ENCODE measurements around the gene SH3PXD2B. TPM values are rescaled to one million over a fixed set of nuclear protein-coding genes. Genes with fewer than 3 reads are reported as not detected.

Gene SH3PXD2B
- total and polyA plus RNA-seq, 2 experiments from 2014 or later = 15.2 to 19.8 TPM

GRCh38 chr5:172474293-172474692, 20.0 kb upstream of the SH3PXD2B start:
- Histone ChIP-seq H4K20me1 (ENCODE audit: insufficient read depth) (no peaks in the 10 kb centered on the region), H3K9ac (no peak overlapping the region), H3K4me1 (ENCODE audit: insufficient read depth) (no peaks in the 10 kb centered on the region), H3K27ac (no peak overlapping the region), H3K27me3 (replicated peaks; ENCODE audit: insufficient read depth) (no peaks in the 10 kb centered on the region), H3K4me2 (ENCODE audit: unreplicated experiment) (no peak overlapping the region), H3F3A (ENCODE audit: insufficient read depth) (no peaks in the 10 kb centered on the region), H2AFZ (no peak overlapping the region), H3K9me2 (ENCODE audit: insufficient read depth) (no peaks in the 10 kb centered on the region), H3K9me3 (ENCODE audit: low read depth) (no peaks in the 10 kb centered on the region), H3K79me2 (ENCODE audit: insufficient read depth) (no peaks in the 10 kb centered on the region), H3K4me3 (no peak overlapping the region), H3K36me3 (ENCODE audit: low read depth) (no peaks in the 10 kb centered on the region)
- WGBS, 2 experiments (ENCODE audit: low coverage in 1 of 2, low lambda C conversion rate in 2 of 2, missing lambda C conversion rate in 2 of 2) = 88% methylated on average over 7 of the region's 7 CpGs
- in situ Hi-C loops (cut with MboI) = loop anchor here (25.0 kb wide), 1 partner anchor 463 kb away; no protein-coding TSS in a partner anchor
- TF ChIP-seq EZH2 (IDR thresholded peaks at IDR 0.05; ENCODE audit: insufficient read depth, poor library complexity, severe bottlenecking) = no peak
- TF ChIP-seq EZH2phosphoT487 (IDR thresholded peaks at IDR 0.05; ENCODE audit: insufficient read depth, low read depth) = no peak
- DNase-seq = no peak

- Histone ChIP-seq H2AFZ (no peak overlapping the region), H3K79me2 (ENCODE audit: insufficient read depth) (no peaks in the 10 kb centered on the region), H3K9ac (no peak overlapping the region), H4K20me1 (ENCODE audit: insufficient read depth) (no peaks in the 10 kb centered on the region), H3K4me3 (no peak overlapping the region), H3K9me2 (ENCODE audit: insufficient read depth) (no peaks in the 10 kb centered on the region), H3F3A (ENCODE audit: insufficient read depth) (no peaks in the 10 kb centered on the region), H3K27me3 (replicated peaks; ENCODE audit: insufficient read depth) (no peaks in the 10 kb centered on the region), H3K27ac (no peak overlapping the region), H3K4me1 (ENCODE audit: insufficient read depth) (no peaks in the 10 kb centered on the region), H3K4me2 (ENCODE audit: unreplicated experiment) (no peak overlapping the region), H3K36me3 (ENCODE audit: low read depth) (no peaks in the 10 kb centered on the region), H3K9me3 (ENCODE audit: low read depth) (no peaks in the 10 kb centered on the region)
- TF ChIP-seq EZH2phosphoT487 (IDR thresholded peaks at IDR 0.05; ENCODE audit: insufficient read depth, low read depth) (no peak), EZH2 (IDR thresholded peaks at IDR 0.05; ENCODE audit: insufficient read depth, poor library complexity, severe bottlenecking) (no peak)
- no peak for DNase-seq
- 79 to 80% methylated on average over 5 of the region's 5 CpGs for WGBS, 2 experiments (ENCODE audit: low coverage in 1 of 2, low lambda C conversion rate in 2 of 2, missing lambda C conversion rate in 2 of 2)
- in situ Hi-C loops (cut with MboI) = loop anchor here (25.0 kb wide), 1 partner anchor 464 kb away; no protein-coding TSS in a partner anchor
These were observed 19.1 kb upstream of the SH3PXD2B start for GRCh38 chr5:172473427-172473826.

- 61 to 64% methylated on average over 7 of the region's 7 CpGs for WGBS, 2 experiments (ENCODE audit: low coverage in 1 of 2, low lambda C conversion rate in 2 of 2, missing lambda C conversion rate in 2 of 2)
- no peak for TF ChIP-seq EZH2 (IDR thresholded peaks at IDR 0.05; ENCODE audit: insufficient read depth, poor library complexity, severe bottlenecking)
- TF ChIP-seq EZH2phosphoT487 (IDR thresholded peaks at IDR 0.05; ENCODE audit: insufficient read depth, low read depth) = no peak
- Histone ChIP-seq H3K9me2 (ENCODE audit: insufficient read depth) (no peaks in the 10 kb centered on the region), H3K36me3 (ENCODE audit: low read depth) (no peaks in the 10 kb centered on the region), H3K27me3 (replicated peaks; ENCODE audit: insufficient read depth) (0 out of 2 replicates have a peak, but pooled peaks cover 11% of the 10 kb centered on the region), H3F3A (ENCODE audit: insufficient read depth) (no peaks in the 10 kb centered on the region), H3K27ac (no peak overlapping the region), H3K9ac (no peak overlapping the region), H3K4me3 (no peak overlapping the region), H3K4me1 (ENCODE audit: insufficient read depth) (no peaks in the 10 kb centered on the region), H3K79me2 (ENCODE audit: insufficient read depth) (no peaks in the 10 kb centered on the region), H2AFZ (no peak overlapping the region), H3K4me2 (ENCODE audit: unreplicated experiment) (no peak overlapping the region), H3K9me3 (ENCODE audit: low read depth) (no peaks in the 10 kb centered on the region), H4K20me1 (ENCODE audit: insufficient read depth) (no peaks in the 10 kb centered on the region)
- in situ Hi-C loops (cut with MboI) = loop anchor here (25.0 kb wide), 1 partner anchor 468 kb away; no protein-coding TSS in a partner anchor
- DNase-seq = no peak
These were observed 15.4 kb upstream of the SH3PXD2B start for GRCh38 chr5:172469697-172470096.

- Histone ChIP-seq H3K27me3 (replicated peaks; ENCODE audit: insufficient read depth) (0 out of 2 replicates have a peak, but pooled peaks cover 11% of the 10 kb centered on the region), H2AFZ (no peak overlapping the region), H3K9ac (no peak overlapping the region), H3K9me2 (ENCODE audit: insufficient read depth) (no peaks in the 10 kb centered on the region), H3K4me2 (ENCODE audit: unreplicated experiment) (no peak overlapping the region), H3K27ac (no peak overlapping the region), H3K4me3 (no peak overlapping the region), H3K36me3 (ENCODE audit: low read depth) (no peaks in the 10 kb centered on the region), H4K20me1 (ENCODE audit: insufficient read depth) (no peaks in the 10 kb centered on the region), H3K79me2 (ENCODE audit: insufficient read depth) (no peaks in the 10 kb centered on the region), H3F3A (ENCODE audit: insufficient read depth) (no peaks in the 10 kb centered on the region), H3K9me3 (ENCODE audit: low read depth) (no peaks in the 10 kb centered on the region), H3K4me1 (ENCODE audit: insufficient read depth) (no peaks in the 10 kb centered on the region)
- DNase-seq = no peak
- 75 to 76% methylated on average over 6 to 7 of the region's 7 CpGs for WGBS, 2 experiments (ENCODE audit: low coverage in 1 of 2, low lambda C conversion rate in 2 of 2, missing lambda C conversion rate in 2 of 2)
- in situ Hi-C loops (cut with MboI) = loop anchor here (25.0 kb wide), 1 partner anchor 471 kb away; no protein-coding TSS in a partner anchor
- TF ChIP-seq EZH2phosphoT487 (IDR thresholded peaks at IDR 0.05; ENCODE audit: insufficient read depth, low read depth) (no peak), EZH2 (IDR thresholded peaks at IDR 0.05; ENCODE audit: insufficient read depth, poor library complexity, severe bottlenecking) (no peak)
These were observed 11.7 kb upstream of the SH3PXD2B start for GRCh38 chr5:172466062-172466461.
